ENCODE measurements around the gene STK4. TPM values are rescaled to one million over a fixed set of nuclear protein-coding genes. Genes with fewer than 3 reads are reported as not detected.

STK4 gene
- total and polyA plus RNA-seq, 2 of the 4 experiments (the other 2 are of a cell fraction), result 10.2 to 22.2 TPM

- Histone ChIP-seq H3K27ac (ENCODE audit: insufficient read depth, low read length) (no peak within 1 kb of the TSS), H2AK5ac (ENCODE audit: low read depth, low read length) (no peak within 1 kb of the TSS), H4K8ac (ENCODE audit: low read depth in 2 of 2, low read length in 2 of 2) (no peak within 1 kb of the TSS), H2BK5ac (ENCODE audit: low read depth, low read length, poor library complexity, severe bottlenecking) (no peak within 1 kb of the TSS), H2AK9ac (replicated peaks; ENCODE audit: low read depth, low read length, poor library complexity) (no peak within 1 kb of the TSS), H3K4ac (ENCODE audit: low read depth, low read length) (no peak within 1 kb of the TSS), H4K20me1 (ENCODE audit: insufficient read depth, low read length) (no peaks in the 10 kb centered on the region), H3K79me1 (ENCODE audit: low read depth in 1 of 2, low read length in 2 of 2) (no peaks in the 10 kb centered on the region), H2BK120ac (ENCODE audit: low read depth, low read length) (no peak within 1 kb of the TSS), H3K56ac (ENCODE audit: extremely low read depth, insufficient read depth, low read length) (no peak within 1 kb of the TSS), H3K4me2 (ENCODE audit: low read depth, low read length) (no peak within 1 kb of the TSS), H3K23ac (ENCODE audit: low read depth, low read length) (no peak within 1 kb of the TSS), H3K9me3 (ENCODE audit: control insufficient read depth, insufficient read depth, low read length) (no peaks in the 10 kb centered on the region), H4K91ac (ENCODE audit: insufficient read depth, low read depth, low read length) (no peak within 1 kb of the TSS), H3K36me3 (ENCODE audit: control insufficient read depth, insufficient read depth, low read length) (no peaks in the 10 kb centered on the region), H2BK15ac (ENCODE audit: low read depth, low read length) (no peak within 1 kb of the TSS), H3K27me3 (ENCODE audit: control insufficient read depth, insufficient read depth, low read length) (peaks cover 38% of the 10 kb centered on the region), H4K5ac (ENCODE audit: low read depth, low read length) (no peak within 1 kb of the TSS), H3K9ac (ENCODE audit: low read depth, low read length) (no peak within 1 kb of the TSS), H3K4me1 (ENCODE audit: control insufficient read depth, insufficient read depth, low read length) (no peaks in the 10 kb centered on the region), H3K9me1 (ENCODE audit: insufficient read depth, low read length) (no peaks in the 10 kb centered on the region), H2BK20ac (ENCODE audit: low read depth, low read length) (no peak within 1 kb of the TSS), H3K4me3 (ENCODE audit: insufficient read depth, low read depth, low read length) (no peak within 1 kb of the TSS), H3K14ac (replicated peaks; ENCODE audit: low read depth, low read length) (no peak within 1 kb of the TSS), H2AFZ (replicated peaks; ENCODE audit: low read length, poor library complexity) (peak within 1 kb of the TSS; percentile 27), H3K18ac (ENCODE audit: low read depth, low read length) (no peak within 1 kb of the TSS)
- TF ChIP-seq ELK1 (IDR thresholded peaks at IDR 0.05; ENCODE audit: borderline replicate concordance, low read depth, low read length) (no peak), POLR2A (IDR thresholded peaks at IDR 0.05; ENCODE audit: low read depth, low read length) (no peak), FOS (IDR thresholded peaks at IDR 0.05; ENCODE audit: low read depth, low read length) (no peak), MXI1 (IDR thresholded peaks at IDR 0.05; ENCODE audit: borderline replicate concordance, low read depth, low read length) (no peak), CEBPB (IDR thresholded peaks at IDR 0.05; ENCODE audit: low read depth, low read length) (no peak)
- ChIA-PET POLR2A (ENCODE audit: unreplicated experiment) (no interaction called here), CTCF (interaction anchor here (1.2 kb wide), 1 partner anchor 103 kb away, joined by 4 read pairs; no protein-coding TSS in a partner anchor)
- intact Hi-C loops (cut with micrococcal nuclease) (no loop called here), in situ Hi-C loops (cut with MboI; ENCODE audit: low sequenced_read_pairs) (loop anchor here (25.0 kb wide), 1 partner anchor 173 kb away; no protein-coding TSS in a partner anchor), dilution Hi-C loops (cut with HindIII; ENCODE audit: low sequenced_read_pairs, unreplicated experiment) (no loop called here)
- DNase-seq (no peak), ATAC-seq (ENCODE audit: low read depth) (no peak)
- 54% methylated on average over 3 of the region's 16 CpGs; no CpG with 5 or more reads in 1 of the 2 experiments for WGBS, 2 experiments (ENCODE audit: extremely low coverage in 2 of 2, insufficient read length in 1 of 2)
- no TSS peak for BruUV-seq (replicated peaks)
Measured at GRCh38 chr20:45114465-45115385, 148.4 kb downstream of the STK4 start, which contains the start of gene WFDC5. Gene WFDC5, minus strand, starts transcription at chr20:45115174. Its CDS starts 91 bp downstream, at chr20:45115083.
